Omental fat pad (tissue), 4 donors: ENCODE data around the gene TNS1. TPM values are rescaled to one million over a fixed set of nuclear protein-coding genes. Genes with fewer than 3 reads are reported as not detected.

Experiments
- ATAC-seq: fragments of 150-250 bp; one replicate; pipeline ENCODE4 v1.9.1; 2016; ENCODE audit warnings: mild to moderate bottlenecking, moderate library complexity; ENCODE audit not compliant: low FRiP score
- DNase-seq: peaks from one replicate; pipeline ENCODE4 v3.0.0-alpha.2; 2019; ENCODE audit warnings: low spot score
- CTCF ChIP-seq, 3 donors: fragments of 450-650 bp; IDR thresholded peaks; one replicate each; pipeline ENCODE4 v1.5.1; 2016 to 2017; ENCODE audit warnings: antibody characterized with exemption in 3 of 3, mild to moderate bottlenecking in 3 of 3, moderate library complexity in 2 of 3
- total RNA-seq, 4 donors: library from RNA; depleted of rRNA; stranded (reverse); fragments of >200 nt; gene quantifications; one replicate each; pipeline ENCODE4 v1.1.0, GENCODE V29; 2016

TNS1 gene
- total RNA-seq, 4 donors from 2014 or later: 135 to 453 (median 361) TPM

DNA sequence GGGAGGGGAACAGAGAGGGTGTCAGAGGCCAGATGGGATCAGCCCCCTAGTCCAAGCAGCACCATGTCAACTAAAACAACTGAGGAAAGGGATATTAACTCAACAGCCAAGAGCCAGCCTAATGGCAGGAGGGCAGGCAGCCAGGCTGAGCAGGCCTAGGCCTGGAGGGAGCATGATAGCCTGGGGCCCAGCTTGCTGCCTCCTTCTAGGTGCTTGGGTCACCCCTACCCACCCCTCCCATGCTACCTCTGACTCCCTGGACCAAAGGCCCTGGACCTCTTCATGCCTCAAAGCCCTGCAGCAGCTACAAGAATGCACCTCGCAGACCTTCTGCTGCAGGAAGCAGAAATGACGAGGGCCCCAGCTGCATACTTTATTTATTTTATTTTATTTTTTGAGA, 22.1 kb upstream of the TNS1 start:
- DNase-seq: no peak
- TF ChIP-seq CTCF (IDR thresholded peaks at IDR 0.05): no peak
- no peak for ATAC-seq

DNA sequence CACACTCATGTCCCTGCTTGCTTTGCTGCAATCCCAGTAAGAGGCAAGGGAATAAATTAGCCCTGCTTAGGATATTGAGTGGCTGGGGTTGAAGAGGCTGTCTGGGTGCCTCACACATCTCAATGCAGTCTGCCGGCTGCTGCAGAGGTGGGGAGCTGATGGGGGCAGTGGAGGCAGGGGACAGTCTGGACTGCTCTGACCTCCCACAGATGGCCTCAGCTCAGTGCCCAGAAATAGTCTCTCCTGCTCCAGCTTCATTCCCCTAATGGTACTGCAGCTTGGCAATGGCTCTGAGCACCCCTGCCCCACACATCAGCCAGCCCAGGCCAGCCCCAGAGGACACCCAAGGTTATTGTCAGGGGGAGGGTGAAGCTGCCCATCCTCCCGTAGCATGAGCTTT, 21.5 kb upstream of the TNS1 start:
- DNase-seq (no peak), ATAC-seq (no peak)
- no peak for TF ChIP-seq CTCF (IDR thresholded peaks at IDR 0.05)

DNA sequence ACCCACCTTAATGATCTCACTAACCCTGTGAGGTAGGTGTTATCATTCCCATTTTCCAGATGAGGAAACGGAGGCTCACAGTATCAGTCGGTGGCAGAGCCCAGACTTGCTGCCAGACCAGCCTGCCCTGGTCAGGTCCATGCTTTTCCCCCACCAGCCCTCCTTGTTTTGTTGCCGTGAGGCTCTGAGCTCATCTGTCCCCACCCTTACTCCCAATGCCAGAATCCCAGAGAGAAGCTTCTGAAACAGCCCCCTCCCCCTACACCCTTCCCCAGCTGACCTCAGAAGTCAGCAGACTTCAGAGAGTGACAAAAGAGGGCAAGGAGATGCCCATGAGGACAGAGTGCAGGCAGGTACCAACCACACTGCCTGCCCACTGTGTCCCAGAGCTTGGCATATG, 20.8 kb upstream of the TNS1 start:
- DNase-seq (no peak), ATAC-seq (no peak)
- TF ChIP-seq CTCF (IDR thresholded peaks at IDR 0.05): no peak

GRCh38 chr2:218022851-218023530, 20.2 kb upstream of the TNS1 start:
- ATAC-seq (no peak), DNase-seq (no peak)
- no peak for TF ChIP-seq CTCF (IDR thresholded peaks at IDR 0.05)

DNA sequence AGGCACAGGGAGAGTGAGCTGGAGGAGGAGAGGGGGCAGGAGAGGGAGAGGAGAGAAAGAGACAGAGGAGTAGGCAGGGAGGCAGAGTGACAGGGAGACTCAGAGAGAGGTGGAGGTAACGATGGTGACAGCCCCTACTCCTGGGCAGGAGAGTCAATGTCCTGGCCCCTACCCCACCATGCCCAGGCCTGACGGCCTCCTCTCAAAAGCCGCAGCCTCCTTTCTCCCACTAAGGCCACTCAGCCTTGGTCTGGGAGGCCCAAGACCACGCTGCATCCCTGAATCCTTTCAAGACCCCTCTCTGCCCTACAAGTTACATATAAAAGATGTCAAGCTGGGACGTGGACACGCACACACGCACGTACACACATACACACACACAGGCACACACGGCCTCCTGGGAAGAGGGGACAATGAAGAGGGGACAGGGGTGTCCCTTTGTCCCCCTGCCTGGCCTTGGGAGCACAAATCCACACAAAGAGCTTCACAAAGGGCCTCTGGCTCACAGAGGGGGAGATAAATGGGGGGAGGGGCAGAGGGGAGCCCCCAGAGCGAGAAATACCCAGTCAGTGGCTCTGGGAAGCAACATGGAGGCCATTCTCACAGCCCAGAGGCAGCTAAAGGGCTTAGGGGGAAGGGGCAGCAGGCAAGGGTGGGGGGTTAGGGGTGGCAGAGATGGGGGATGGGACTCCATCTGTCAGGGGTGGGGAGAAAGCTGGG, 19.5 kb upstream of the TNS1 start:
- no peak for DNase-seq
- no peak for TF ChIP-seq CTCF (IDR thresholded peaks at IDR 0.05)
- ATAC-seq: no peak

- DNase-seq: no peak
- ATAC-seq: no peak
- no peak for TF ChIP-seq CTCF (IDR thresholded peaks at IDR 0.05)
Observed at GRCh38 chr2:218021536-218022071, 18.8 kb upstream of the TNS1 start.
